HCT116 (cell line): Measurements from ENCODE around the gene XK. TPM values are rescaled to one million over a fixed set of nuclear protein-coding genes. Genes with fewer than 3 reads are reported as not detected.

ENCODE experiments used
- ATAC-seq: fragments of 200-7000 bp; cut with Tn5 transposase; 2 replicates; pipeline ENCODE4 v1.9.1; 2020; ENCODE audit warnings: mild to moderate bottlenecking, moderate library complexity
- BruUV-seq: library from RNA; stranded (reverse); fragments of 400-500 nt; replicated peaks from 2 replicates; lab custom pipeline; 2021; lab: Mats Ljungman, UMichigan
- CTCF ChIA-PET: fragments of 300-600 bp; sonication (Branson Sonifier 250); formaldehyde crosslinking; loops from one replicate; lab custom pipeline; 2021; ENCODE audit warnings: antibody characterized with exemption; lab: Charles Lee
- POLR2A ChIA-PET: fragments of 300-600, 350-600 bp; sonication (Branson Sonifier 250); formaldehyde crosslinking; loops from one replicate; lab custom pipeline; 2021; ENCODE audit warnings: antibody characterized with exemption; lab: Charles Lee
- RAD21 ChIA-PET, 2 experiments: fragments of 300-600 bp; sonication (Branson Sonifier 250); formaldehyde crosslinking; loops; one replicate each; lab custom pipeline; 2023; ENCODE audit warnings: low total read pairs in 2 of 2; ENCODE audit not compliant: uncharacterized antibody in 2 of 2, unreplicated experiment in 2 of 2, low non-redundant PET in 1 of 2; lab: Charles Lee
- DNase-seq: peaks from one replicate; pipeline ENCODE4 v3.0.0-alpha.2; 2010; ENCODE audit warnings: low read depth, low spot score
- H2AFZ ChIP-seq: fragments of 200-600 bp; shearing (Covaris generic), sonication (generic); 2 replicates; pipeline ENCODE4 v1.6.1; 2017; ENCODE audit warnings: low read depth, mixed run types, mixed read lengths, antibody characterized with exemption, low read length; ENCODE audit not compliant: poor library complexity, severe bottlenecking
- H3K27ac ChIP-seq: 2 replicates; pipeline ENCODE4 v1.5.1; 2012; ENCODE audit warnings: low read depth, low read length
- H3K27me3 ChIP-seq: fragments of 200-600 bp; sonication (generic); 2 replicates; pipeline ENCODE4 v1.6.1; 2016; ENCODE audit warnings: mixed run types, low read length, mixed read lengths; ENCODE audit not compliant: insufficient read depth
- H3K36me3 ChIP-seq, 2 experiments: fragments of 200-500 bp in 1 of 2; fragments of 200-600 bp in 1 of 2; sonication (Bioruptor generic) in 1 of 2; sonication (generic) in 1 of 2; 2 replicates each; pipeline versions ENCODE4 v1.5.1 to v1.6.1; 2014 to 2016; ENCODE audit warnings: low read length in 2 of 2, inconsistent platforms in 1 of 2, mixed read lengths in 1 of 2, mixed run types in 1 of 2; ENCODE audit not compliant: insufficient read depth in 2 of 2, control insufficient read depth in 1 of 2
- H3K4me1 ChIP-seq, 2 experiments: fragments of 200-600 bp in 1 of 2; sonication (generic) in 1 of 2; 2 replicates each; pipeline versions ENCODE4 v1.5.1 to v1.6.1; 2012 to 2017; ENCODE audit warnings: low read length in 2 of 2, inconsistent platforms in 1 of 2, mild to moderate bottlenecking in 1 of 2, mixed read lengths in 1 of 2, mixed run types in 1 of 2, moderate library complexity in 1 of 2; ENCODE audit not compliant: insufficient read depth in 2 of 2, control insufficient read depth in 1 of 2
- H3K4me2 ChIP-seq: fragments of 200-600 bp; sonication (generic); 2 replicates; pipeline ENCODE4 v1.6.1; 2017; ENCODE audit warnings: mixed run types, low read length, mixed read lengths
- H3K4me3 ChIP-seq, 2 experiments: fragments of 200-600 bp in 1 of 2; sonication (generic) in 1 of 2; replicated peaks in 1 of 2; 2 replicates each; pipeline ENCODE4 v1.5.1; 2011 to 2016; ENCODE audit warnings: low read length in 2 of 2, control low read depth in 1 of 2, low read depth in 1 of 2, mild to moderate bottlenecking in 1 of 2, mixed read lengths in 1 of 2, mixed run types in 1 of 2
- H3K79me2 ChIP-seq: fragments of 200-600 bp; sonication (generic); 2 replicates; pipeline ENCODE4 v1.6.1; 2017; ENCODE audit warnings: mild to moderate bottlenecking, mixed run types, low read length, moderate library complexity, mixed read lengths; ENCODE audit not compliant: insufficient read depth
- H3K9ac ChIP-seq: fragments of 200-600 bp; sonication (generic); 2 replicates; pipeline ENCODE4 v1.6.1; 2016; ENCODE audit warnings: low read length, mixed read lengths
- H3K9me2 ChIP-seq: fragments of 200-600 bp; sonication (generic), shearing (Covaris generic); 2 replicates; pipeline ENCODE4 v1.6.1; 2017; ENCODE audit warnings: mixed run types, mild to moderate bottlenecking, moderate library complexity; ENCODE audit not compliant: insufficient read depth
- H3K9me3 ChIP-seq, 2 experiments: fragments of 200-500 bp in 1 of 2; fragments of 200-600 bp in 1 of 2; sonication (Bioruptor generic) in 1 of 2; sonication (generic) in 1 of 2; 2 replicates each; pipeline ENCODE4 v1.6.1; 2014 to 2017; ENCODE audit warnings: low read length in 2 of 2, mixed read lengths in 2 of 2, inconsistent platforms in 1 of 2, low read depth in 1 of 2, mild to moderate bottlenecking in 1 of 2, mixed run types in 1 of 2, moderate library complexity in 1 of 2; ENCODE audit not compliant: control insufficient read depth in 1 of 2, insufficient read depth in 1 of 2
- H4K20me1 ChIP-seq: fragments of 200-600 bp; sonication (generic), shearing (Covaris generic); 2 replicates; pipeline ENCODE4 v1.6.1; 2017; ENCODE audit warnings: mixed run types, mild to moderate bottlenecking, moderate library complexity; ENCODE audit not compliant: insufficient read depth
- CTCF ChIP-seq, 3 experiments: fragments of 200-600 bp in 1 of 3; sonication (generic) in 1 of 3; IDR thresholded peaks in 2 of 3; conservative IDR thresholded peaks in 1 of 3; 2 replicates each; pipeline ENCODE4 v1.5.1; 2012 to 2017; ENCODE audit warnings: low read depth in 2 of 3, low read length in 2 of 3, antibody characterized with exemption in 1 of 3, borderline replicate concordance in 1 of 3, control low read depth in 1 of 3, mild to moderate bottlenecking in 1 of 3, mixed read lengths in 1 of 3, mixed run types in 1 of 3, moderate library complexity in 1 of 3; ENCODE audit not compliant: insufficient read depth in 1 of 3
- EGR1 ChIP-seq: IDR thresholded peaks from 2 replicates; pipeline ENCODE4 v1.6.1; 2012; ENCODE audit warnings: low read depth
- EZH2phosphoT487 ChIP-seq: fragments of 200-600 bp; IDR thresholded peaks from 2 replicates; pipeline ENCODE4 v1.6.1; 2018; ENCODE audit warnings: antibody characterized with exemption, borderline replicate concordance
- FOSL1 ChIP-seq: IDR thresholded peaks from 2 replicates; pipeline ENCODE4 v1.6.1; 2012; ENCODE audit warnings: low read depth
- JUND ChIP-seq: IDR thresholded peaks from 2 replicates; pipeline ENCODE4 v1.6.1; 2012
- MAX ChIP-seq: IDR thresholded peaks from 2 replicates; pipeline ENCODE4 v1.6.1; 2012
- POLR2A ChIP-seq: IDR thresholded peaks from 2 replicates; pipeline ENCODE4 v1.7.0; 2011; ENCODE audit warnings: borderline replicate concordance; ENCODE audit not compliant: insufficient read depth, insufficient read length; ENCODE audit errors: extremely low read depth
- RAD21 ChIP-seq: IDR thresholded peaks from 2 replicates; pipeline ENCODE4 v1.6.1; 2012; ENCODE audit warnings: low read depth, mild to moderate bottlenecking
- SIN3A ChIP-seq: IDR thresholded peaks from 2 replicates; pipeline ENCODE4 v1.6.1; 2012; ENCODE audit warnings: low read depth
- SP1 ChIP-seq: IDR thresholded peaks from 2 replicates; pipeline ENCODE4 v1.6.1; 2012; ENCODE audit warnings: low read depth
- SRF ChIP-seq: IDR thresholded peaks from 2 replicates; pipeline ENCODE4 v1.6.1; 2012; ENCODE audit warnings: low read depth
- ZFX ChIP-seq: fragments of 450-650 bp; IDR thresholded peaks from 2 replicates; pipeline ENCODE4 v1.6.1; 2017
- ZNF274 ChIP-seq: fragments of 200-500 bp; sonication (Bioruptor generic); IDR thresholded peaks from 2 replicates; pipeline ENCODE4 v1.6.1; 2014; ENCODE audit warnings: mild to moderate bottlenecking, low read depth, low read length, inconsistent platforms
- intact Hi-C: fragments of 100-400 bp; cut with micrococcal nuclease; formaldehyde crosslinking; loops from 2 replicates; pipeline ENCODE4 v1.10.0; 2022
- total RNA-seq: library from RNA; stranded (reverse); gene quantifications from one replicate; pipeline ENCODE4 v1.2.1, GENCODE V29; 2021; ENCODE audit not compliant: unreplicated experiment

Gene XK
- total RNA-seq, 1 experiment from 2014 or later: 2.6 TPM

GRCh38 chrX:37722595-37722994, 37.0 kb downstream of the XK start:
- Histone ChIP-seq H3K27ac (no peak overlapping the region), H3K4me1 (no peaks in the 10 kb centered on the region), H3K4me3 (no peak overlapping the region), H3K4me2 (no peak overlapping the region), H3K9ac (no peak overlapping the region), H3K27me3 (no peaks in the 10 kb centered on the region), H3K9me3 (no peaks in the 10 kb centered on the region), H4K20me1 (no peaks in the 10 kb centered on the region), H2AFZ (no peak overlapping the region), H3K79me2 (no peaks in the 10 kb centered on the region), H3K9me2 (no peaks in the 10 kb centered on the region), H3K36me3 (no peaks in the 10 kb centered on the region)
- CTCF ChIA-PET: no interaction called here
- no TSS peak for BruUV-seq
- RAD21 ChIA-PET: no interaction called here
- POLR2A ChIA-PET: no interaction called here
- intact Hi-C loops: no loop called here
- ATAC-seq: no peak
- DNase-seq: no peak
- TF ChIP-seq CTCF (IDR thresholded peaks at IDR 0.05 in 2 of 3, conservative IDR thresholded peaks at IDR 0.05 in 1 of 3; ENCODE audit: borderline replicate concordance in 1 of 3, insufficient read depth in 1 of 3, low read depth in 2 of 3, low read length in 2 of 3) (no peak), FOSL1 (no peak), RAD21 (no peak), MAX (no peak), EZH2phosphoT487 (no peak), POLR2A (no peak), JUND (no peak), SIN3A (no peak), ZNF274 (no peak), EGR1 (no peak), SRF (no peak), ZFX (no peak), SP1 (no peak)
